Uterus (tissue), 2 donors: ENCODE measurements around the gene FAM216A.

Experiments used
- POLR2A ChIP-seq, 2 donors: fragments of 450-650 bp; IDR thresholded peaks; one replicate each; pipeline ENCODE4 v1.6.1; 2016; ENCODE audit warnings: antibody characterized with exemption in 2 of 2, mild to moderate bottlenecking in 1 of 2, moderate library complexity in 1 of 2
- TF ChIP-seq, protein P1 (sequence below), 4 experiments: fragments of 200-600 bp in 2 of 4; fragments of 450-650 bp in 2 of 4; sonication (generic) in 2 of 4; IDR thresholded peaks; one replicate each; pipeline ENCODE4 v1.5.1; 2016 to 2019; ENCODE audit warnings: antibody characterized with exemption in 4 of 4, mild to moderate bottlenecking in 2 of 4, moderate library complexity in 1 of 4

DNA sequence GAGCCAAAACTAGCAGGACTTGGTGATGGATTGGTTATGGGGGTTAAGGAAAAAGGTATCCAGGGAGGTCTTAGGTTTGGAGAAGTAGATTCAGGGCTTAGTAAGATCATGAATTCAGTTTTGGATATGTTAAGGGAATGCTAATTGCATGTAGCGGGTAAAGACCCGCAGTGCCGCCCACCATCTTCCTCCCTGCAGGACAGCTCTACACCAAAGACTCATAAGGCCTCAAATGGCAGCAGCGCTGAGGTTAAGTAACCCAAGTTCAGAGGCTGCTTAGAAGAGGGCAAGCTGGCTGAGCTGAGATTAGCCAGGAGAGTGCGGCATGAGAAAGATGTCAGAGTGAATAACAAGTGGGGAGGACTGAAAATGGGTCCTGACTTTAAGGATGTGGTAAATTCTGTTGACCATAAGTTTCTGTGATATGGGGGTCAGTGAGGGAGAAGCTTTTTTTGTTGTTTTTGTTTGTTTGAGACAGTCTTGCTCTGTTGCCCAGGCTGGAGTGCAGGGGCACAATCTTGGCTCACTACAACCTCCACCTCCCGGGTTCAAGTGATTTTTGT is 59.7 kb downstream of the FAM216A start:
- TF ChIP-seq, protein P1, sequence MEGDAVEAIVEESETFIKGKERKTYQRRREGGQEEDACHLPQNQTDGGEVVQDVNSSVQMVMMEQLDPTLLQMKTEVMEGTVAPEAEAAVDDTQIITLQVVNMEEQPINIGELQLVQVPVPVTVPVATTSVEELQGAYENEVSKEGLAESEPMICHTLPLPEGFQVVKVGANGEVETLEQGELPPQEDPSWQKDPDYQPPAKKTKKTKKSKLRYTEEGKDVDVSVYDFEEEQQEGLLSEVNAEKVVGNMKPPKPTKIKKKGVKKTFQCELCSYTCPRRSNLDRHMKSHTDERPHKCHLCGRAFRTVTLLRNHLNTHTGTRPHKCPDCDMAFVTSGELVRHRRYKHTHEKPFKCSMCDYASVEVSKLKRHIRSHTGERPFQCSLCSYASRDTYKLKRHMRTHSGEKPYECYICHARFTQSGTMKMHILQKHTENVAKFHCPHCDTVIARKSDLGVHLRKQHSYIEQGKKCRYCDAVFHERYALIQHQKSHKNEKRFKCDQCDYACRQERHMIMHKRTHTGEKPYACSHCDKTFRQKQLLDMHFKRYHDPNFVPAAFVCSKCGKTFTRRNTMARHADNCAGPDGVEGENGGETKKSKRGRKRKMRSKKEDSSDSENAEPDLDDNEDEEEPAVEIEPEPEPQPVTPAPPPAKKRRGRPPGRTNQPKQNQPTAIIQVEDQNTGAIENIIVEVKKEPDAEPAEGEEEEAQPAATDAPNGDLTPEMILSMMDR (IDR thresholded peaks at IDR 0.05), result no peak
- no peak for TF ChIP-seq POLR2A (IDR thresholded peaks at IDR 0.05)
